Effector memory CD4-positive, alpha-beta T cell (primary cell): ENCODE measurements around the gene ARHGAP10.

Source experiments
- DNase-seq, 3 donors: peaks; one replicate each; pipeline ENCODE4 v3.0.0-alpha.2; 2020
- H3K27ac ChIP-seq: 2 replicates; pipeline ENCODE4 v1.7.0; 2013; ENCODE audit warnings: mild to moderate bottlenecking, low read length, moderate library complexity; ENCODE audit not compliant: insufficient read depth, poor library complexity, severe bottlenecking
- H3K27me3 ChIP-seq: replicated peaks from 2 replicates; pipeline ENCODE4 v1.7.0; 2013; ENCODE audit warnings: mild to moderate bottlenecking, low read length; ENCODE audit not compliant: insufficient read depth, control insufficient read depth, poor library complexity, severe bottlenecking
- H3K36me3 ChIP-seq: 2 replicates; pipeline ENCODE4 v1.7.0; 2013; ENCODE audit warnings: mild to moderate bottlenecking, low read length, moderate library complexity; ENCODE audit not compliant: control insufficient read depth, insufficient read depth
- H3K4me1 ChIP-seq: 2 replicates; pipeline ENCODE4 v1.7.0; 2013; ENCODE audit warnings: low read length, mild to moderate bottlenecking; ENCODE audit not compliant: control insufficient read depth, insufficient read depth, poor library complexity, severe bottlenecking
- H3K4me3 ChIP-seq: 2 replicates; pipeline ENCODE4 v1.7.0; 2013; ENCODE audit warnings: low read length, low read depth, mild to moderate bottlenecking; ENCODE audit not compliant: insufficient read depth, poor library complexity, severe bottlenecking
- H3K9me3 ChIP-seq: 2 replicates; pipeline ENCODE4 v1.7.0; 2013; ENCODE audit warnings: mild to moderate bottlenecking, low read length, moderate library complexity; ENCODE audit not compliant: control insufficient read depth

The ARHGAP10 gene

GRCh38 chr4:147842573-147842972, 110.7 kb downstream of the ARHGAP10 start:
- no peak for DNase-seq
- H3K4me3 ChIP-seq, result no peak overlapping the region
- no peak overlapping the region for H3K27ac ChIP-seq
- no peaks in the 10 kb centered on the region for H3K36me3 ChIP-seq
- no peaks in the 10 kb centered on the region for H3K4me1 ChIP-seq
- H3K9me3 ChIP-seq, result no peaks in the 10 kb centered on the region
- no peaks in the 10 kb centered on the region for H3K27me3 ChIP-seq

- no peaks in the 10 kb centered on the region for H3K27me3 ChIP-seq
- DNase-seq, result no peak
- no peaks in the 10 kb centered on the region for H3K36me3 ChIP-seq
- H3K9me3 ChIP-seq, result no peaks in the 10 kb centered on the region
- no peak overlapping the region for H3K4me3 ChIP-seq
- H3K4me1 ChIP-seq, result no peaks in the 10 kb centered on the region
- no peak overlapping the region for H3K27ac ChIP-seq
Measured at GRCh38 chr4:147843162-147843561, 111.3 kb downstream of the ARHGAP10 start.

- Histone ChIP-seq H3K27me3 (no peaks in the 10 kb centered on the region), H3K9me3 (no peaks in the 10 kb centered on the region), H3K4me1 (no peaks in the 10 kb centered on the region), H3K36me3 (no peaks in the 10 kb centered on the region), H3K4me3 (no peak overlapping the region), H3K27ac (no peak overlapping the region)
- no peak for DNase-seq
Measured at GRCh38 chr4:147844781-147845180, 112.9 kb downstream of the ARHGAP10 start.

- H3K36me3 ChIP-seq, result no peaks in the 10 kb centered on the region
- no peaks in the 10 kb centered on the region for H3K4me1 ChIP-seq
- no peak for DNase-seq
- no peaks in the 10 kb centered on the region for H3K27me3 ChIP-seq
- H3K4me3 ChIP-seq, result no peak overlapping the region
- H3K9me3 ChIP-seq, result no peaks in the 10 kb centered on the region
- H3K27ac ChIP-seq, result no peak overlapping the region
Measured at GRCh38 chr4:147846318-147847155, 114.6 kb downstream of the ARHGAP10 start.

- H3K27me3 ChIP-seq, result no peaks in the 10 kb centered on the region
- H3K36me3 ChIP-seq, result no peaks in the 10 kb centered on the region
- H3K27ac ChIP-seq, result no peak overlapping the region
- no peaks in the 10 kb centered on the region for H3K9me3 ChIP-seq
- no peak overlapping the region for H3K4me3 ChIP-seq
- no peak for DNase-seq
- no peaks in the 10 kb centered on the region for H3K4me1 ChIP-seq
Measured at GRCh38 chr4:147847751-147848590, 116.1 kb downstream of the ARHGAP10 start.

GRCh38 chr4:147848634-147849033, 116.7 kb downstream of the ARHGAP10 start:
- no peak for DNase-seq
- no peaks in the 10 kb centered on the region for H3K36me3 ChIP-seq
- H3K27ac ChIP-seq, result no peak overlapping the region
- H3K4me1 ChIP-seq, result no peaks in the 10 kb centered on the region
- no peak overlapping the region for H3K4me3 ChIP-seq
- no peaks in the 10 kb centered on the region for H3K9me3 ChIP-seq
- no peaks in the 10 kb centered on the region for H3K27me3 ChIP-seq

- Histone ChIP-seq H3K27ac (no peak overlapping the region), H3K4me1 (no peaks in the 10 kb centered on the region), H3K9me3 (no peaks in the 10 kb centered on the region), H3K27me3 (no peaks in the 10 kb centered on the region), H3K36me3 (no peaks in the 10 kb centered on the region), H3K4me3 (no peak overlapping the region)
- DNase-seq, result no peak
Measured at GRCh38 chr4:147851135-147851534, 119.2 kb downstream of the ARHGAP10 start.

- Histone ChIP-seq H3K27me3 (no peaks in the 10 kb centered on the region), H3K4me1 (no peaks in the 10 kb centered on the region), H3K36me3 (no peaks in the 10 kb centered on the region), H3K9me3 (no peaks in the 10 kb centered on the region), H3K4me3 (no peak overlapping the region), H3K27ac (no peak overlapping the region)
- DNase-seq, result no peak
Measured at GRCh38 chr4:147853706-147854105, 121.8 kb downstream of the ARHGAP10 start.

GRCh38 chr4:147854154-147854553, 122.3 kb downstream of the ARHGAP10 start:
- DNase-seq, result no peak
- Histone ChIP-seq H3K4me3 (no peak overlapping the region), H3K27me3 (no peaks in the 10 kb centered on the region), H3K36me3 (no peaks in the 10 kb centered on the region), H3K4me1 (no peaks in the 10 kb centered on the region), H3K9me3 (no peaks in the 10 kb centered on the region), H3K27ac (no peak overlapping the region)

- Histone ChIP-seq H3K27me3 (no peaks in the 10 kb centered on the region), H3K4me3 (no peak overlapping the region), H3K9me3 (no peaks in the 10 kb centered on the region), H3K27ac (no peak overlapping the region), H3K4me1 (no peaks in the 10 kb centered on the region), H3K36me3 (no peaks in the 10 kb centered on the region)
- DNase-seq, result no peak
Measured at GRCh38 chr4:147855571-147856009, 123.7 kb downstream of the ARHGAP10 start.
